Glutamatergic neuron (in vitro differentiated cells): Measurements from ENCODE around the gene TRDMT1. TPM values are rescaled to one million over a fixed set of nuclear protein-coding genes. Genes with fewer than 3 reads are reported as not detected.

Experiments used
- DNase-seq: peaks from one replicate; pipeline ENCODE4 v3.0.0; 2022
- H3K27ac Mint-ChIP-seq: one replicate; pipeline ENCODE4 v1.8.0; 2020; ENCODE audit warnings: mild to moderate bottlenecking, mixed read lengths, inconsistent platforms; ENCODE audit not compliant: unreplicated experiment
- H3K27me3 Mint-ChIP-seq: one replicate; pipeline ENCODE4 v1.8.0; 2020; ENCODE audit warnings: mild to moderate bottlenecking, moderate library complexity, mixed read lengths, inconsistent platforms; ENCODE audit not compliant: unreplicated experiment
- H3K36me3 Mint-ChIP-seq: one replicate; pipeline ENCODE4 v1.8.0; 2020; ENCODE audit warnings: mild to moderate bottlenecking, mixed read lengths, inconsistent platforms; ENCODE audit not compliant: unreplicated experiment
- H3K4me1 Mint-ChIP-seq: one replicate; pipeline ENCODE4 v1.8.0; 2020; ENCODE audit warnings: mild to moderate bottlenecking, low read depth, mixed read lengths, inconsistent platforms; ENCODE audit not compliant: unreplicated experiment
- H3K4me3 Mint-ChIP-seq: one replicate; pipeline ENCODE4 v1.8.0; 2020; ENCODE audit warnings: mild to moderate bottlenecking, mixed read lengths, inconsistent platforms; ENCODE audit not compliant: unreplicated experiment
- H3K9me3 Mint-ChIP-seq: one replicate; pipeline ENCODE4 v1.8.0; 2020; ENCODE audit warnings: mild to moderate bottlenecking, moderate library complexity, mixed read lengths, inconsistent platforms; ENCODE audit not compliant: unreplicated experiment
- CTCF ChIP-seq: fragments of 200-600 bp; sonication (generic); IDR thresholded peaks from one replicate; pipeline ENCODE4 v1.5.0; 2021; ENCODE audit not compliant: partially characterized antibody, unreplicated experiment
- total RNA-seq: library from RNA; stranded (reverse); fragmentation: NEBNext Ultra II Directional; extraction: Animal tissue kit (Norgen Biotek cat#: 25700); gene quantifications from one replicate; pipeline ENCODE4 v1.2.1, GENCODE V29; 2021; ENCODE audit not compliant: unreplicated experiment

TRDMT1 gene
- total RNA-seq, 1 donor from 2014 or later = 8.9 TPM

- Mint-ChIP-seq H3K9me3 (no peaks in the 10 kb centered on the region), H3K27ac (no peak overlapping the region), H3K4me3 (no peak overlapping the region), H3K36me3 (no peaks in the 10 kb centered on the region), H3K4me1 (peaks cover 4% of the 10 kb centered on the region), H3K27me3 (peaks cover 1% of the 10 kb centered on the region)
- no peak for TF ChIP-seq CTCF
- no peak for DNase-seq
Measured at GRCh38 chr10:17195083-17195482, 6.4 kb downstream of the TRDMT1 start.

- Mint-ChIP-seq H3K4me3 (no peak overlapping the region), H3K9me3 (no peaks in the 10 kb centered on the region), H3K4me1 (no peaks in the 10 kb centered on the region), H3K36me3 (no peaks in the 10 kb centered on the region), H3K27ac (no peak overlapping the region), H3K27me3 (peaks cover 1% of the 10 kb centered on the region)
- no peak for DNase-seq
- no peak for TF ChIP-seq CTCF
Measured at GRCh38 chr10:17190602-17191001, 10.9 kb downstream of the TRDMT1 start.

- peaks cover 1% of the 10 kb centered on the region for H3K27me3 Mint-ChIP-seq
- no peaks in the 10 kb centered on the region for H3K9me3 Mint-ChIP-seq
- no peaks in the 10 kb centered on the region for H3K36me3 Mint-ChIP-seq
Measured at GRCh38 chr10:17188644-17189172, 12.8 kb downstream of the TRDMT1 start.

GRCh38 chr10:17185873-17186272 is 15.6 kb downstream of the TRDMT1 start:
- H3K4me3 Mint-ChIP-seq = no peak overlapping the region
- no peaks in the 10 kb centered on the region for H3K9me3 Mint-ChIP-seq
- H3K36me3 Mint-ChIP-seq = no peaks in the 10 kb centered on the region
- no peaks in the 10 kb centered on the region for H3K4me1 Mint-ChIP-seq
- H3K27ac Mint-ChIP-seq = no peak overlapping the region
- DNase-seq = no peak
- TF ChIP-seq CTCF = no peak
- peaks cover 2% of the 10 kb centered on the region for H3K27me3 Mint-ChIP-seq

More at GRCh38 chr10:17188644-17189172, 12.8 kb downstream of the TRDMT1 start:
- Mint-ChIP-seq H3K4me3 (no peak overlapping the region), H3K27ac (no peak overlapping the region), H3K4me1 (no peaks in the 10 kb centered on the region)
- no peak for TF ChIP-seq CTCF
- no peak for DNase-seq

GRCh38 chr10:17183110-17183509 is 18.4 kb downstream of the TRDMT1 start:
- TF ChIP-seq CTCF = peak; percentile 45
- Mint-ChIP-seq H3K36me3 (no peaks in the 10 kb centered on the region), H3K4me1 (no peaks in the 10 kb centered on the region)

More at GRCh38 chr10:17183110-17183509, 18.4 kb downstream of the TRDMT1 start:
- no peak overlapping the region for H3K27ac Mint-ChIP-seq
- H3K27me3 Mint-ChIP-seq = peaks cover 2% of the 10 kb centered on the region
- no peak overlapping the region for H3K4me3 Mint-ChIP-seq
- DNase-seq = no peak
- no peaks in the 10 kb centered on the region for H3K9me3 Mint-ChIP-seq
